Epithelial cell of proximal tubule (primary cell): ENCODE data around the gene UQCC2. TPM values are rescaled to one million over a fixed set of nuclear protein-coding genes. Genes with fewer than 3 reads are reported as not detected.

Experiments used
- DNase-seq: peaks from one replicate; pipeline ENCODE4 v3.0.0-alpha.2; 2011; ENCODE audit warnings: low read depth
- H3K4me3 ChIP-seq: 2 replicates; pipeline ENCODE4 v1.5.1; 2011; ENCODE audit warnings: low read depth, mild to moderate bottlenecking, low read length
- CTCF ChIP-seq: conservative IDR thresholded peaks from 2 replicates; pipeline ENCODE4 v1.5.1; 2012; ENCODE audit warnings: low read depth, mild to moderate bottlenecking, low read length
- total RNA-seq: library from RNA; depleted of rRNA; stranded (reverse); fragments of >200 nt; gene quantifications from 2 replicates; pipeline ENCODE4 v1.2.3, GENCODE V29; 2015

UQCC2 gene
- total RNA-seq, 1 donor from 2014 or later = 20.3 TPM

- DNase-seq = no peak
- no peak for TF ChIP-seq CTCF
- H3K4me3 ChIP-seq = no peak overlapping the region
These were observed 26.7 kb upstream of the UQCC2 start for GRCh38 chr6:33738153-33738552.

- no peak for DNase-seq
- no peak for TF ChIP-seq CTCF
- H3K4me3 ChIP-seq = no peak overlapping the region
These were observed 25.9 kb upstream of the UQCC2 start for GRCh38 chr6:33737267-33738026.

GRCh38 chr6:33735216-33735615 is 23.7 kb upstream of the UQCC2 start:
- TF ChIP-seq CTCF = no peak
- DNase-seq = no peak

GRCh38 chr6:33733709-33734007 is 22.2 kb upstream of the UQCC2 start:
- no peak for TF ChIP-seq CTCF
- DNase-seq = no peak

More at GRCh38 chr6:33735216-33735615, 23.7 kb upstream of the UQCC2 start:
- no peak overlapping the region for H3K4me3 ChIP-seq

GRCh38 chr6:33732817-33733708 is 21.6 kb upstream of the UQCC2 start:
- H3K4me3 ChIP-seq = no peak overlapping the region
- TF ChIP-seq CTCF = peak; percentile 10
- no peak for DNase-seq

More at GRCh38 chr6:33733709-33734007, 22.2 kb upstream of the UQCC2 start:
- no peak overlapping the region for H3K4me3 ChIP-seq

GRCh38 chr6:33732385-33732784 is 20.9 kb upstream of the UQCC2 start:
- H3K4me3 ChIP-seq = no peak overlapping the region
- DNase-seq = no peak
- no peak for TF ChIP-seq CTCF
